CD14-positive monocyte (primary cell): Measurements from ENCODE around the gene LUZP4. TPM values are rescaled to one million over a fixed set of nuclear protein-coding genes. Genes with fewer than 3 reads are reported as not detected.

Experiments used
- DNase-seq, 3 donors: peaks; one replicate each; pipeline ENCODE4 v3.0.0-alpha.2; 2011 to 2022
- H2AFZ ChIP-seq: 2 replicates; pipeline ENCODE4 v1.6.0; 2012; ENCODE audit warnings: mild to moderate bottlenecking, low read depth, low read length, inconsistent platforms; ENCODE audit not compliant: insufficient read depth, poor library complexity, severe bottlenecking
- H3K27ac ChIP-seq, 2 donors: 1 replicate in 1 of 2; 2 replicates in 1 of 2; pipeline ENCODE4 v1.5.1; 2012 to 2013; ENCODE audit warnings: low read length in 2 of 2, control low read depth in 1 of 2, inconsistent platforms in 1 of 2, low read depth in 1 of 2, mild to moderate bottlenecking in 1 of 2
- H3K27me3 ChIP-seq, 2 donors: one replicate each; pipeline versions ENCODE4 v1.6.0 to v1.6.1; 2011 to 2013; ENCODE audit warnings: low read length in 2 of 2; ENCODE audit not compliant: control insufficient read depth in 2 of 2, insufficient read depth in 2 of 2
- H3K36me3 ChIP-seq, 2 donors: replicated peaks in 1 of 2; 1 replicate in 1 of 2; 2 replicates in 1 of 2; pipeline versions ENCODE4 v1.5.1 to v1.6.1; 2012 to 2013; ENCODE audit warnings: low read length in 2 of 2, control low read depth in 1 of 2, inconsistent platforms in 1 of 2, mild to moderate bottlenecking in 1 of 2; ENCODE audit not compliant: insufficient read depth in 2 of 2, control insufficient read depth in 1 of 2
- H3K4me1 ChIP-seq, 2 donors: 1 replicate in 1 of 2; 2 replicates in 1 of 2; pipeline versions ENCODE4 v1.5.1 to v1.6.1; 2012 to 2013; ENCODE audit warnings: low read length in 2 of 2, control low read depth in 1 of 2, inconsistent platforms in 1 of 2, mild to moderate bottlenecking in 1 of 2, moderate library complexity in 1 of 2; ENCODE audit not compliant: insufficient read depth in 2 of 2, control insufficient read depth in 1 of 2
- H3K4me2 ChIP-seq: replicated peaks from 2 replicates; pipeline ENCODE3; 2012; ENCODE audit warnings: low read length, moderate library complexity, mild to moderate bottlenecking; ENCODE audit not compliant: poor library complexity, severe bottlenecking; ENCODE audit errors: extremely low read depth
- H3K4me3 ChIP-seq, 3 experiments: fragments of 200-600 bp in 1 of 3; sonication (generic) in 1 of 3; replicated peaks in 1 of 3; 1 replicate in 2 of 3; 2 replicates in 1 of 3; pipeline ENCODE4 v1.5.1; 2011 to 2013; ENCODE audit warnings: low read length in 3 of 3, mild to moderate bottlenecking in 3 of 3, control low read depth in 2 of 3, low read depth in 2 of 3, inconsistent platforms in 1 of 3, moderate library complexity in 1 of 3
- H3K79me2 ChIP-seq: 2 replicates; pipeline ENCODE4 v1.6.0; 2012; ENCODE audit warnings: mild to moderate bottlenecking, control low read depth, inconsistent platforms, low read length, moderate library complexity; ENCODE audit not compliant: insufficient read depth
- H3K9ac ChIP-seq: 2 replicates; pipeline ENCODE4 v1.6.0; 2017; ENCODE audit warnings: low read length, mild to moderate bottlenecking; ENCODE audit not compliant: insufficient read depth, poor library complexity, severe bottlenecking
- H3K9me3 ChIP-seq, 2 donors: replicated peaks in 1 of 2; 1 replicate in 1 of 2; 2 replicates in 1 of 2; pipeline versions ENCODE4 v1.5.1 to v1.6.1; 2012 to 2013; ENCODE audit warnings: low read length in 2 of 2, control low read depth in 1 of 2; ENCODE audit not compliant: control insufficient read depth in 1 of 2, insufficient read depth in 1 of 2
- H4K20me1 ChIP-seq: 2 replicates; pipeline ENCODE4 v1.6.0; 2012; ENCODE audit warnings: mild to moderate bottlenecking, low read length, control low read depth, moderate library complexity; ENCODE audit not compliant: insufficient read depth
- H3K27ac Mint-ChIP-seq, 7 donors: one replicate each; pipeline ENCODE4 v1.8.0; 2020; ENCODE audit warnings: mild to moderate bottlenecking in 7 of 7, mixed read lengths in 7 of 7, moderate library complexity in 6 of 7, inconsistent platforms in 2 of 7
- H3K27me3 Mint-ChIP-seq, 3 donors: one replicate each; pipeline ENCODE4 v1.8.0; 2021 to 2022; ENCODE audit warnings: low read depth in 3 of 3, mild to moderate bottlenecking in 3 of 3, mixed read lengths in 3 of 3, moderate library complexity in 3 of 3, inconsistent platforms in 1 of 3
- H3K36me3 Mint-ChIP-seq, 2 donors: one replicate each; pipeline ENCODE4 v1.8.0; 2020; ENCODE audit warnings: mixed read lengths in 2 of 2, inconsistent platforms in 1 of 2, mild to moderate bottlenecking in 1 of 2
- H3K4me1 Mint-ChIP-seq: one replicate; pipeline ENCODE4 v1.8.0; 2020; ENCODE audit warnings: mild to moderate bottlenecking, mixed read lengths
- H3K4me3 Mint-ChIP-seq, 2 donors: one replicate each; pipeline ENCODE4 v1.8.0; 2020; ENCODE audit warnings: mild to moderate bottlenecking in 2 of 2, mixed read lengths in 2 of 2, moderate library complexity in 1 of 2
- H3K9me3 Mint-ChIP-seq, 7 donors: one replicate each; pipeline ENCODE4 v1.8.0; 2020 to 2022; ENCODE audit warnings: mixed read lengths in 7 of 7, mild to moderate bottlenecking in 6 of 7, moderate library complexity in 6 of 7, inconsistent platforms in 2 of 7
- CTCF ChIP-seq: fragments of 200-600 bp; IDR thresholded peaks from one replicate; pipeline ENCODE4 v1.8.0; 2022; ENCODE audit warnings: antibody characterized with exemption, mild to moderate bottlenecking
- WGBS: methylation state at CpG from one replicate; pipeline ENCODE4 v1.1.5; 2013; ENCODE audit warnings: missing lambda C conversion rate; ENCODE audit not compliant: insufficient coverage; 5-methylcytosine and 5-hydroxymethylcytosine counted together
- intact Hi-C, 2 donors: fragments of 100-400 bp; cut with micrococcal nuclease; formaldehyde crosslinking; loops; one replicate each; pipeline versions ENCODE4 v1.15.0 to v1.15.1; 2023
- polyA plus RNA-seq, 3 donors: library from polyadenylated mRNA; depleted of rRNA in 1 of 3; unstranded in 2 of 3; stranded (reverse) in 1 of 3; fragments of 300-500 nt in 2 of 3; fragments of >200 nt in 1 of 3; fragmentation: Illumina TruSeq in 2 of 3; gene quantifications; 1 replicate in 2 of 3; 2 replicates in 1 of 3; pipeline ENCODE4 v1.2.3, GENCODE V29; 2012 to 2021

The LUZP4 gene
- polyA plus RNA-seq, 3 donors, result not detected

GRCh38 chrX:115266300-115266699 is 23.2 kb upstream of the LUZP4 start:
- Histone ChIP-seq H3K79me2 (no peaks in the 10 kb centered on the region), H2AFZ (no peak overlapping the region), H3K36me3 (no peaks in the 10 kb centered on the region), H4K20me1 (no peaks in the 10 kb centered on the region), H3K27me3 (peaks cover 0 to 5% of the 10 kb centered on the region in 2 donors), H3K9ac (no peak overlapping the region), H3K4me2 (no peak overlapping the region), H3K4me3 (no peak overlapping the region), H3K27ac (no peak overlapping the region), H3K9me3 (no peaks in the 10 kb centered on the region), H3K4me1 (no peaks in the 10 kb centered on the region)
- WGBS, result no CpG with 5 or more reads among the region's 2 CpGs
- H3K4me1 Mint-ChIP-seq, result no peaks in the 10 kb centered on the region
- intact Hi-C loops, result no loop called here
- H3K9me3 Mint-ChIP-seq, result peaks cover 0 to 1% (median 0%) of the 10 kb centered on the region in 7 donors
- no peaks in the 10 kb centered on the region for H3K36me3 Mint-ChIP-seq
- DNase-seq, result no peak
- H3K27ac Mint-ChIP-seq, result no peak overlapping the region
- no peak for TF ChIP-seq CTCF
- peaks cover 0 to 1% (median 0%) of the 10 kb centered on the region in 3 donors for H3K27me3 Mint-ChIP-seq
- no peak overlapping the region for H3K4me3 Mint-ChIP-seq

- Histone ChIP-seq H3K4me1 (no peaks in the 10 kb centered on the region), H3K4me2 (no peak overlapping the region), H4K20me1 (no peaks in the 10 kb centered on the region), H3K36me3 (no peaks in the 10 kb centered on the region), H3K9me3 (no peaks in the 10 kb centered on the region), H3K27me3 (peaks cover 0 to 5% of the 10 kb centered on the region in 2 donors), H3K79me2 (no peaks in the 10 kb centered on the region), H3K27ac (no peak overlapping the region), H2AFZ (no peak overlapping the region), H3K9ac (no peak overlapping the region), H3K4me3 (no peak overlapping the region)
- no peak for TF ChIP-seq CTCF
- WGBS, result 44% methylated on average over 3 of the region's 3 CpGs
- Mint-ChIP-seq H3K4me3 (no peak overlapping the region), H3K27ac (no peak overlapping the region), H3K36me3 (no peaks in the 10 kb centered on the region), H3K27me3 (peaks cover 0 to 5% (median 0%) of the 10 kb centered on the region in 3 donors), H3K9me3 (peaks cover 0 to 1% (median 0%) of the 10 kb centered on the region in 7 donors), H3K4me1 (no peaks in the 10 kb centered on the region)
- DNase-seq, result no peak
- intact Hi-C loops, result no loop called here
Measured at GRCh38 chrX:115268421-115268820, 21.1 kb upstream of the LUZP4 start.
